MCF 10A (cell line): Measurements from ENCODE around the gene AGAP1. TPM values are rescaled to one million over a fixed set of nuclear protein-coding genes. Genes with fewer than 3 reads are reported as not detected.

Experiments
- BruUV-seq: library from RNA; stranded (reverse); fragments of 400-500 nt; replicated peaks from 2 replicates; lab custom pipeline; 2021; lab: Mats Ljungman, UMichigan
- CTCF ChIA-PET: fragments of 300-600 bp; sonication (Branson Sonifier 250); formaldehyde crosslinking; extraction: SDS; loops from one replicate; lab custom pipeline; 2021; ENCODE audit warnings: antibody characterized with exemption, inconsistent platforms; lab: Yijun Ruan, JAX
- POLR2A ChIA-PET: fragments of 300-600, 350-650 bp; sonication (Branson Sonifier 250); formaldehyde crosslinking; extraction: SDS; loops from one replicate; lab custom pipeline; 2020; ENCODE audit warnings: antibody characterized with exemption, inconsistent platforms; lab: Yijun Ruan, JAX
- DNase-seq: peaks from one replicate; pipeline ENCODE4 v3.0.0-alpha.2; 2018; ENCODE audit not compliant: unreplicated experiment
- H3K27ac Mint-ChIP-seq: one replicate; pipeline ENCODE4 v1.8.0; 2022; ENCODE audit warnings: mild to moderate bottlenecking, low read depth, mixed read lengths; ENCODE audit not compliant: unreplicated experiment
- H3K27me3 Mint-ChIP-seq: one replicate; pipeline ENCODE4 v1.8.0; 2022; ENCODE audit warnings: mixed read lengths; ENCODE audit not compliant: insufficient read depth, unreplicated experiment
- H3K36me3 Mint-ChIP-seq: one replicate; pipeline ENCODE4 v1.8.0; 2022; ENCODE audit warnings: mild to moderate bottlenecking, moderate library complexity, mixed read lengths; ENCODE audit not compliant: insufficient read depth, unreplicated experiment
- H3K4me1 Mint-ChIP-seq: one replicate; pipeline ENCODE4 v1.8.0; 2022; ENCODE audit warnings: mixed read lengths; ENCODE audit not compliant: insufficient read depth, unreplicated experiment
- H3K4me3 Mint-ChIP-seq: one replicate; pipeline ENCODE4 v1.8.0; 2022; ENCODE audit warnings: mild to moderate bottlenecking, moderate library complexity, mixed read lengths; ENCODE audit not compliant: unreplicated experiment
- H3K9me3 Mint-ChIP-seq: one replicate; pipeline ENCODE4 v1.8.0; 2022; ENCODE audit warnings: mixed read lengths; ENCODE audit not compliant: unreplicated experiment
- CTCF ChIP-seq: fragments of 200-600 bp; IDR thresholded peaks from one replicate; pipeline ENCODE4 v1.8.0; 2022; ENCODE audit warnings: antibody characterized with exemption, mild to moderate bottlenecking; ENCODE audit not compliant: unreplicated experiment
- intact Hi-C: fragments of 100-400 bp; cut with micrococcal nuclease; formaldehyde crosslinking; loops from 2 replicates; pipeline ENCODE4 v1.14.1; 2022
- total RNA-seq: library from RNA; stranded (reverse); gene quantifications from 2 replicates; pipeline ENCODE4 v1.2.3, GENCODE V29; 2022

The AGAP1 gene
- total RNA-seq, 1 experiment from 2014 or later, result 41.3 TPM

GRCh38 chr2:236065314-236066160 is 571.7 kb downstream of the AGAP1 start:
- intact Hi-C loops, result no loop called here
- H3K4me3 Mint-ChIP-seq, result no peak overlapping the region
- POLR2A ChIA-PET, result interaction anchor here (0.9 to 1.0 kb wide), 2 partner anchors 19 to 50 kb away, joined by 3 to 4 read pairs; no protein-coding TSS in a partner anchor
- TF ChIP-seq CTCF, result no peak
- no peaks in the 10 kb centered on the region for H3K27me3 Mint-ChIP-seq
- H3K4me1 Mint-ChIP-seq, result no peaks in the 10 kb centered on the region
- CTCF ChIA-PET, result no interaction called here
- H3K9me3 Mint-ChIP-seq, result no peaks in the 10 kb centered on the region
- H3K27ac Mint-ChIP-seq, result no peak overlapping the region
- no TSS peak for BruUV-seq
- no peak for DNase-seq
- peaks cover 22% of the 10 kb centered on the region for H3K36me3 Mint-ChIP-seq

GRCh38 chr2:236070236-236070635 is 576.4 kb downstream of the AGAP1 start:
- H3K4me1 Mint-ChIP-seq, result no peaks in the 10 kb centered on the region
- no peak overlapping the region for H3K27ac Mint-ChIP-seq
- ChIA-PET CTCF (interaction anchor here (0.9 kb wide), 1 partner anchor 475 kb away, joined by 3 read pairs; no protein-coding TSS in a partner anchor), POLR2A (no interaction called here)
- H3K9me3 Mint-ChIP-seq, result no peaks in the 10 kb centered on the region
- intact Hi-C loops, result no loop called here
- DNase-seq, result no peak
- H3K36me3 Mint-ChIP-seq, result peaks cover 16% of the 10 kb centered on the region
- TF ChIP-seq CTCF, result no peak
- no peak overlapping the region for H3K4me3 Mint-ChIP-seq
- BruUV-seq, result no TSS peak
- H3K27me3 Mint-ChIP-seq, result no peaks in the 10 kb centered on the region

GRCh38 chr2:236073246-236073645 is 579.4 kb downstream of the AGAP1 start:
- H3K27ac Mint-ChIP-seq, result no peak overlapping the region
- no TSS peak for BruUV-seq
- ChIA-PET POLR2A (no interaction called here), CTCF (no interaction called here)
- no peaks in the 10 kb centered on the region for H3K9me3 Mint-ChIP-seq
- no peak for DNase-seq
- peaks cover under 1% of the 10 kb centered on the region for H3K36me3 Mint-ChIP-seq
- no peaks in the 10 kb centered on the region for H3K27me3 Mint-ChIP-seq
- peaks cover 6% of the 10 kb centered on the region for H3K4me1 Mint-ChIP-seq
- intact Hi-C loops, result no loop called here
- TF ChIP-seq CTCF, result no peak
- H3K4me3 Mint-ChIP-seq, result no peak overlapping the region

- Mint-ChIP-seq H3K4me1 (peaks cover 14% of the 10 kb centered on the region), H3K4me3 (no peak overlapping the region), H3K27me3 (no peaks in the 10 kb centered on the region), H3K9me3 (no peaks in the 10 kb centered on the region), H3K36me3 (no peaks in the 10 kb centered on the region), H3K27ac (no peak overlapping the region)
- no peak for DNase-seq
- ChIA-PET POLR2A (no interaction called here), CTCF (interaction anchor here (0.6 kb wide), 2 partner anchors 14 to 28 kb away, joined by 3 read pairs; no protein-coding TSS in a partner anchor)
- no TSS peak for BruUV-seq
- no peak for TF ChIP-seq CTCF
- intact Hi-C loops, result no loop called here
These were observed 580.2 kb downstream of the AGAP1 start for GRCh38 chr2:236073867-236074655.
